CD4-positive, alpha-beta T cell treated with Interleukin-2 at 100 ng/mL for 4 hours (primary cell): Measurements from ENCODE around the gene VKORC1L1.
"Not testable (repeated sequence)": the region's sequence is repeated elsewhere in the genome, so short reads cannot be mapped to it uniquely, and the experiment has no call there.

ENCODE experiments used
- DNase-seq: peaks from one replicate; pipeline ENCODE4 v3.0.0-alpha.2; 2020; ENCODE audit warnings: low spot score

VKORC1L1 gene

DNA sequence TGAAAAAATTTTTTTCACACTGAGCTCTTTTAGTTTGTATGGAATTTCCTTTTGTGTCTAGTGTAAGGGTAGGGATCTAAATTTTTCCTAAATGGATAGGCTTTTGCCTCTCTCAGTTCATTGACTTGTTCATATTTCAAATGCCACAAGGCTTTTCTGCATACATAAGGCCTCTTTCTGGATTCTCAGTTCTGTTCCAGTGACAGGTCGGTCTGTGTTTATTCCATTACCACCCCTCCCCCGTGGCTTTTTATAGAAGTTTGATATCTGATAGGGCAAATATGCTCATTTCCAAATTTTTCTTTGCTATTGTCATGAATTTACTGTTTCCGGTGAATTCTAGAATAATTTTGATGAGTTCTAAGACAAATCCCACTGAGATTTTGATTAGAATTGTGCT lies 12.7 kb downstream of the VKORC1L1 start:
- not testable (repeated sequence) for DNase-seq

DNA sequence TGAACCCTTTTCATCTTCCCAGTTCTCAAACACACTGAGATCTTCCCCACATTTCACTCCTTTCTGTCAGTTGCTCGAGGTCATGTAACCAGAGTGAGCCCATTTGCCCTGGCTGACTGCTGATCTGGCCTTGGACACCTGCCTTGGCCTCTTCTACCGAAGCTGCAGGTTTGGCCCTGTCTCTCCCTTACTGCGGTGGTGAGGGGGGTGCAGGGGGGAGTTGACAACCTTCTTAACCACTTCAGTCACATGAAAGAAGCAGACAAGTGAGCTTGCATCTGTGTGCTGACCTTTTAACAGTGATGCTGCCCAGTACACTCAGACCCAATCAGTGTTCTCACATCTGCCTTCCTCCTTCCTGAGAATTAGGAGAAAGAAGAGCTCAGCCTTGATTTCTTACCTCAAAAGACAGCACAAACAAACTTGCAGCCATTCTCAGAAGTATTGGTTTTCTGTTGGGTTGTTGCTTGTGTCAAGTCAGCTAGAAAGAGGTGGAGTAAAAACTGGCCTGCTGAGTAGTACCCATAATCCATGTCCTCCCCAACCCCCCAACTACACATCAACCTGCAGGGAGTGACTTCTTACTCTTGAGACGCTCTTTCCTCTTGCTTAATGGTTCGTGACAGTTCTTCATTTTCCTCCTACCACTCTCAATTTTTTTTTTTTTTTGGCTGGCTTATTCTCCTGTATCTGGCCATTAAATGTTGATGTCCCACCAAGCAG lies 15.7 kb downstream of the VKORC1L1 start:
- DNase-seq, result not testable (repeated sequence)

DNA sequence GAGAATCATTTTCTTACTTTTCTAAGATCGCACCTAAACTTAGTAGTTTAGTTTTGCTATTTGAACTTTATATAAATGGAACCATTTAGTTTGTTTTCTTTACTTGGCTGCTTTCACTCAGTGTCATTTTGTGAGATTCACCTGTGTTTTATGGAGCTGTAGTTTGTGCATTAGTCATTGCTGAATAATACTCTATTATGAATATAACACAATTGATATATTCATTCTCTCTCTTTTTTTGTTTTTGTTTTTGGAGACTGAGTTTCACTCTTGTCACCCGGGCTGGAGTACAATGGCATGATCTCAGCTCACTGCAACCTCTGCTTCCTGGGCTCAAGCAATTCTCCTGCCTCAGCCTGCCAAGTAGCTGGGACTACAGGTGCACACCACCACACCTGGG lies 16.8 kb downstream of the VKORC1L1 start:
- not testable (repeated sequence) for DNase-seq

DNA sequence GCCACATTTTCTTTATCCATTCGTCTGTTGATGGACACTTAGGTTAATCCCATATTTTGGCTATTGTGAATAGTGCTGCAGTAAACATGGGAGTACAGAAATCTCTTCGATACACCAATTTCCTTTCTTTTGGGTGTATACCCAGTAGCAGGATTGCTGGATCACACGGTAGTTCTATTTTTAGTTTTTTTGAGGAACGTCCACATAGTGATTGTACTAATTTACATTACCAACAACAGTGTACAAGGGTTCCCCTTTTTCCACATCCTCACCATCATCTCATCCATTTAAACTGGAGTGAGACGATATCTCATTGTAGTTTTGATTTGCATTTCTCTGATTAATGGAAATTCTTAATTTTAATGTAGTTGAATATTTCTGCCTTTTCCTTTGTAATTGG lies 19.3 kb downstream of the VKORC1L1 start:
- DNase-seq, result no peak

DNA sequence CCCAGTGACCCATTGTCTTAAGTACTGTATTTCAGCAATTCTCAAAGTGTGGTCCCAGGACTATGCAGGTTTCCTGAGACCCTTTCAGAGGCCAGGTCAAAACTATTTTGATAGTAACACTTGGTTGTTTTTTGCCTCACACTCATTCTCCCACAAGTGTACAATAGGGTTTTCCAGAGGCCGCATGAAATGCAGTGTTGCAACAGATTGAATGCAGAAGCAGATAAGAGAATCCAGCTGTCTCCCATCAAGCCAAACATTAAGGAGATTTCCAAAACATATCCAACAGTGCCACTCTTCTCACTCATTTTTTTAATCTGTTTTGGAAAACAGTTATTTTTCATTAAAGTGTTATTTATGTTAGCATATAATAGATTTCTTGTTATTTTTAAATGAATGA lies 20.0 kb downstream of the VKORC1L1 start:
- DNase-seq, result no peak

DNA sequence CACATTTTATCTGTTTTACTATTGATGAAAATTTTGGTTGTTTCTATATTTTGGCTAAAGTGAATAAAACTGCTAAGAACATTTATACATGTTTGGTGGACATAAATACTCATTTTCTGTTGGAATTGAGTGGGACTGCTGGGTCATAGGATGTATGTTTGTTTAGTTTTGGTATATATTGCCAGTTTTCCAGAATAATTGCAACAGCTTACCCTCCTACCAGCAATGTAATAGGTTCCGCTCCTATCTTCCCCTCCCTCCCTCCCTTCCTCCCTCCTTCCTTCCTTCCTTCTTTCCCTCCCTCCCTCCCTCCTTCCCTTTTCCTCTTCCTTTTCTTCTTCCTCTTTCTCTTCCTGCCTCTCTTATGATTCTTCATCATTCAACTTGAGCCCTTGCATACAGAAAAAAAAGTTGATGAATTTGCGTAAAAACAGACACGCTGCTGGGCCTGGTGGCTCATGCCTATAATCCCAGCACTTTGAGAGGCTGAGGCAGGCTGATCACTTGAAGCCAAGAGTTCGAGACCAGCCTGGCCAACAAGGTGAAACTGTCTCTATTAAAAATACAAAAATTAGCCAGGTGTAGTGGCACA lies 23.5 kb downstream of the VKORC1L1 start:
- DNase-seq, result no peak

DNA sequence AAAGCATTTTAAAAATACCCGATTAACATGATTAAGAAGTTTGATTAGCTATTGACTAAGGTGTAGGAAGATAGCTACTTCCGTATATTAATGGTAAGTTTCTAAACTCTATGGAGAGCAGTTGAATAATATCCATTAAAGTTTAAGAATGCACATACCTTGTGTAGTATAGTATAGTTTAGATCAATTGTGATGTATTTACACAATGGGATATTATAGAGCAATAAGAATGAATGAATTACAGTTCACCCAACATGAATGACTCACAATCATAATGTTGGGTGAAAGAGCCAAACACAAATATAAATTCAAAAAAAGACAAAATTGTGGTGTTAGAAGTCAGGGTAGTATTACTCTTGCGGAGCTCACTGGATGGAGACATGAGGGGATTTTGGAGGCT lies 24.4 kb downstream of the VKORC1L1 start:
- DNase-seq, result not testable (repeated sequence)

DNA sequence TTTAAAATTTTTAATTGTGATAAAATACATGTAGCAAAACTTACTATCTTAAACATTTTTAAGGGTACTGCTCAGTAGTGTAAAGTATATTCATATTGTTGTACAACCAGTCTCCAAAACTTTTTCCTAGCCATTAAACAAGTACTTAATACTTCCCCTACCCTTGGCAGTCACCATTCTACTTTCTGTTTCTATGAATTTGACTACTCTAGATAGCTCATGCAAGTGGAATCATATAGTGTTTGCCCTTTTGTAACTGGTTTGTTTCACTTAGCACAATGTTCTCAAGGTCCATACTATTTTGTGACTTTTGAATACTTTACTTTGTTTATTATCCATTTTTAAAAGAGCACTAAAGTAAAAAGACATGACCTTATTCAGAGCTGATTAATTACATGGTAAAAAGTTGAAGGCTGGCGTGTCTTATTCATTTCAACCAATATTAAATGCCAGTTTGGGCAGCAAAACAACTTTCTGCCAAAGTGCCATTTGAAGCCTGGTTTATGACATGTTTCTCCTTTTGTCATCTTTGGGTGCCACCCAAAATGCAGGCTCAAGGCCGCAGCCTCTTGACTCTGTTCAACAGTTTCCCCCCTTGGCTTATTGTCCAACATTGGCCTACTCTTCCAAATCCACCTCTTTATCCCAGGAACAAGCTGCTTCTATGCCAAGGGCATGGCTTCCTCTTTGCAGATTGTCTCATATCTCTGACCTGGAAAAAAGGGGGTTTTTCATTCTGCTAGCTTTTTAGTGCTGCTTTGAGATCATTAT lies 26.0 kb downstream of the VKORC1L1 start:
- DNase-seq, result not testable (repeated sequence)

DNA sequence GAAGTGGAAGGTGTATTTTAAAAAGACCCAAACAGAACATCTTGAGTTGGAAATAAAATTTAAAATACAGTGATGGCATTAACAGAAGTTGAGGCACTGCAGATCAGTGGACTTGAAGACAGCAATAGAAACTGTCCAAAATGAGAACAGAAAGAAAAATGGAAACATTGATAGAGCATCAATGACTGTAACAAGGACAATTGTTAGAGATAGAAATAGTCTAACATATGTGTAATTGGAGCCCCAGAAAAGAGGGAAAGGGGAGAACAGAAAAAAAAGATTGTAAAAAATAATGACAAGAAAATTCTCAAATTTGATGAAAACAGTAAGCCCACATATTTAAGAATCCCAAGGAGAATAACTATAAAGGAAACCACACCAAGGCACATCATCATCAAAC lies 29.4 kb downstream of the VKORC1L1 start:
- no peak for DNase-seq

DNA sequence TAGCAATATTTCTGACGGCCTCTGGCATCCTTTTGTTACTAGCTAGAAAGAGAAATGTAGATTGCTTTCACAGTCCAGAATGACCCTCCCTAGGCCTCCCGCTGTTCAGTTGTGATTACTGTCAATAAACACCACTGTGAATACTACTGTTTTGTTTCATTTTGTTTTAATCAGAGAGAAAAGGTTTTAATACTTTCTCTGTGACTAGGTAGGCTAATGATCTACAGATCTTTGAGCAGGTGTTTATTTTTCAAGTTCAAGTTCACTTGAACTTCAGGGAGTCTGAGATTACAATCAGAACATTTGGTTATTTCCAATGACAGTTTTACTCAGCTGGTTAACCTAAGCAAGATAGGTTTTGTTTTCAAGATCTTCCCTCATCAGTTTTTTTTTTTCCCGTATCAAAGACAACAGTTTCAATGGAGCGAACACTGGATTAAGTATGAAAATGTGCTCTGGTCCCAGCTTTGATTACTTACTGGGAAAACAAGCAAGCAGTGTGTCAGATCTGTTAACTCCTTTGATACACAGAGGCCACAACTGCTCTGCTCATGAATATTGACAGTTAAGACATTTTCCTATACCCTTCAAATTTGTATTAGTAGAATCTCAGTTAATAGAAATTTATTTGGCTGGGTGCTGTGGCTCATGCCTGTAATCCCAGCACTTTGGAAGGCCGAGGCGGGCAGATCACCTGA lies 34.8 kb downstream of the VKORC1L1 start:
- no peak for DNase-seq

DNA sequence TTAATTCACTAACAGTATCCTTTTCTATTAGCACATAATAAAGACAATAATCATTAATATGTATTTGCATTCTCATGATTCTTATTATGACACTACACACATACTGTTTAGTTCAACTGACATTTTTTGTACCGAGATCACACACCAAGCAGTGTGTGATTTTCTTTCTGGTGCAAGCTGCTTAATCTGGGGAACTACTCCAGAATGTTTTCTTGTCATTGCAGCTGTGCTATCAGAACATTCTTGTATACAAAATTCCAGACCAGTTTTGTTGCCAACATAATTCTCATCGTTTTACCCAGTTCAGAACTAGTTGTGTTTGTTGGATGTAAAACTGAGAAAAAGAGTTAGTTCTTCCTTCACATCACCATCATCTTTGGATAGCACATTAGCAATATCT lies 37.4 kb downstream of the VKORC1L1 start:
- DNase-seq, result no peak

DNA sequence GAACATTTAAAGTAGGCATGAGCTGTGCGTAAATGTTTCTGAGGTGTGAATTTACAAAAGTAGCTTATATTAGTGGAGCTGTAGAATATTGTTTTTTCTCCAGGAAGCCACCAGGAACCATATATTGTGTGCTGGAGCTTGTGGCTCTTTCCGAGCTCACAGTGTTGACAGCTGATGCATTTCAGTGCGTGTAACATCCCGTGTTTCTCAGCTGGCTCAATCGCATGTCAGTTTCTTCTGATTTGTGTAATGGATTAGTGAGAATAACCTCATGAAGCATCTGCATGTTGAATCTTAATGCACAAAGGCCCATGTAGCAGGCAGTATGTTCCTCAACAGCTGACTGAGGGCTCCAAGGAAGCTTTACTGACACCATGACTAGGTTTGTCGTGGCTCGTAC lies 39.4 kb downstream of the VKORC1L1 start:
- no peak for DNase-seq

DNA sequence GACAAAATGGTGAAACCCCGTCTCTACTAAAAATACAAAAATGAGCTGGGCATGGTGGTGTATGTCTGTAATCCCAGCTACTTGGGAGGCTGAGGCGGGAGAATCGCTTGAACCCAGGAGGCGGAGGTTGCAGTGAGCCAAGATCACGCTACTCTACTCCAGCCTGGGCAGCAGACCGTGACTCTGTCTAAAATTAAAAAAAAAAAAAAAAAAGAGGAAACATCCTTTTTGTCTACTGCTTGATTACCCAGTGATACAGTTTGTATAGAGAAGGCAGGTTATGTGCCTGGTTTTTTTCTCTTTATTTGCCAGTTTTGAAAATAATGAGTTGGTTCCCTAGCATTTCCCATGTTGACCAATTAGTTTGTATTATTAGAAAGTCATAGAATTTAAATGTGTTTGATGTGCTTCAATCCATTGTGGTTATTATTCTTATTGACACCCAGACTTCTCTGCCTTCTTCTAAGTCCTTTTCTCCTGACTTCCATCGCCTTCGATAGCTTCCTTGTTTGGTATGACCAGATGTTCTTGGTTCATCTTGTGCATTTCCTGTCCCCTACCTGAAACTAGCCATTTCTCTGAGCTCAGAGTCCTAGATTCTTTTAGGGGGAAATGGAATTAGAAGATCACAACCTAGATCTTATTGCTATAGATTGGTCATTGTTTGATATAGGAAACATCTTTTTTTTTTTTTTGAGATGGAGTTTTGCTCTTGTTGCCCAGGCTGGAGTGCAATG lies 43.2 kb downstream of the VKORC1L1 start:
- no peak for DNase-seq

DNA sequence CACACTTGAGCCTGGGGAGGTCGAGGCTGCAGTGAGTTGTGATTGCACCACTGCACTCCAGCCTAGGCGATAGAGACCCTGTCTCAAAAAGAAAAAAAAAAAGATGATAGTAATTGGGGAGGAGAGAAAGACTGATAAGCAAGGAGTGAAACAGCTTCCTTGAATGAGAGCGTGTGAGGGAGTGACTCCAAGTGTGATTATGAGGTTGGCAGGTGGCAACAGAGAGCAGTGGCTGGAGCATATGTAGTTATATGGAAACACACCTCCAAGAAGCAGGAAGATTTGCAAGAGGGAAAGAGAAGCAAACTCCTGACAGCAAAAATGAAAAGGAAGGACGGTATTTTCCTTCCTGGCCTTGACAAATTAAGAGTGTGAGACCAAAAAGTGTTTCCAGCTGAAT lies 50.4 kb downstream of the VKORC1L1 start:
- DNase-seq, result no peak

DNA sequence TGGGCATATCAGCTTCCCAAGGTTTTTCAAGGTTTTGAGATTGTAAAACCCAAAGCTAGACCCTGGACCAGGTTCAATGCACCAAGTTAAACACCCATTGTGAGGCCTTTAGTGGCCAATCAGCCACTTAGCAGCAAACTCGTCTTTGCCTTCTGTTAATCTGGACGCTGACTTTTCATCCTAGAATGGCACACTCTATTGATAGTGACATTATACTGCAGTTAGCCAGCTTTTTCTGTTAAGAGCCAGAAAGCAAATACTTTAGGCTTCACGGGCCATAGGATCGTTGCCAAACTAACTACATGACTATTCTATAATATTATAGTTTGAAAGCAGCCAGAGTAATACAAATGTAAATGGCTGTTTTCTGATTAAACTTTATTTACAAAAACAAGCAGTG lies 51.3 kb downstream of the VKORC1L1 start:
- no peak for DNase-seq

DNA sequence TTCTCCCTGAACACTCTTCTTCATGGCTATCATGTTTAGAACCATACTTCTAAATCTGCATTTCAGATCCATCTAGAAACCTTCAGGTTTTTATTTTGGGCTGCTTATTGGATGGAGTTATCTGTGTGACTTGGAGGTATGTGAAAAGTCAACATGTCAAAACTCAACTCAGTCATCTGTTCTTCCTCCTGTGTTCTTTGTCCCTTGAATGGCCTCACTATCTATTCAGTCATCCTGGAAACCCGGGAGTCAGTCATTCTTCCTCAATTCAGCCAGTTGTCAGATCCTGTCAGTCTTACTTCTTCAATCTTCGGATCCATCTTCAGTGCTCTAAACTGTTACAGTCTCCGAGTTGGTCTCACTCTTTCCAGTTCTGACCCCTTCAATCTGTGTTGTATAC lies 52.2 kb downstream of the VKORC1L1 start:
- no peak for DNase-seq

DNA sequence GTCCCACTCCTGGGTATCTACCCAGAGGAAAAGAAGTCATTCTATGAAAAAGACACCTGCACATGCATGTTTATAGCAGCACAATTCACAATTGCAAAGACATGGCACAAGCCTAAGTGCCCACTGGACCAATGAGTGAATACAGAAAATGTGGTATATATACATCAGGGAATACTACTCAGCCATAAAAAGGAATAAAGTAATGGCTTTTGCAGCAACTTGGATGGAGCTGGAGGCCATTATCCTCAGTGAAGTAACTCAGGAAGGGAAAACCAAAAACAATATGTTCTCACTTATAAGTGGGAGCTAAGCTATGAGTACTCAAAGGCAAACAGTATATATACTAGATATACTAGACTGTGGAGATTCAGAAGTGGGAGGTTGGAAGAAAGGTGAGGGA lies 53.7 kb downstream of the VKORC1L1 start:
- no peak for DNase-seq

DNA sequence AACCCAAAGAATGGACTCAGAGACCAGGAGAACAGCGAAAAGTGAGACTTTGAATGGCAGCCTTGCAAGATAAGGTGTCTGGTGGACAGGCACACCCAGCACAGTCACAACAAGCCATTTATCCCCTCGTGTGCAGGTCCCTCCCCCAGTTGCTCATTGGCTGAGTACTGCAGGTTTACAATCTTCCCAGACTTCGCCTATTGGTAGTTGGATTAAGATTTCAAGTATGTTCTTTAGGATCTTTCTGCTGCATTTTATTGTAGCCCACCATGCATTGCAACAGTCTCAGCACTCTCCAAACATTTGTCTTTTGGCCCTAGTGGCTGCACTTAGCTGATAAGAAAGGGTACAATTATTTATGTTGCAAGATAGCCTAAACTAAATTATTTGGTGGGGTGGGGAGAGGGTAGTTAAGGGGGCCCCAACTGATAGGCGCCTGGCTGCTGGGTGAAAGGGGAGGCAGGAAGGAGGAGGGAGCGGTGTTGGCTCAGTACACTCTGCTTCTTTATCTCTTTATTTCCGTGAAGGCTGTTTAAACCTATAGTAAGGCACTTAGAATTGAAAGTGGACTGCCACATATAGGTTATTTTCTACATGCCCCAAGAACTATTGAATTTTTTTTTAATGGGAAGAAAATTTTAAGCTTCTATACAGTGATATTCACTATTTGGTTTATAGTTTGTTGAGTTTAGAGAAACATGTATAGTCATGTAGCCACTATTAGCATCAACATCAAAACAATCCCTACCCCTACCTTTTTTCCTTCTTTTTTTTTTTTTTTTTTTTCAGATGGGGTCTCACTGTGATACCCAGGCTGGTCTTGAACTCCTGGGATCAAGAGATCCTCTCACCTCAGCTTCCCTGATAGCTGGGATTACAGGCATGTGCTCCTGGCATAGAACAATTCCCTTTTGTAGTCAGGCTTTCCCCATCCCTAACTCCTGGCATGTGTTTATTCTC lies 54.9 kb downstream of the VKORC1L1 start:
- DNase-seq, result no peak

DNA sequence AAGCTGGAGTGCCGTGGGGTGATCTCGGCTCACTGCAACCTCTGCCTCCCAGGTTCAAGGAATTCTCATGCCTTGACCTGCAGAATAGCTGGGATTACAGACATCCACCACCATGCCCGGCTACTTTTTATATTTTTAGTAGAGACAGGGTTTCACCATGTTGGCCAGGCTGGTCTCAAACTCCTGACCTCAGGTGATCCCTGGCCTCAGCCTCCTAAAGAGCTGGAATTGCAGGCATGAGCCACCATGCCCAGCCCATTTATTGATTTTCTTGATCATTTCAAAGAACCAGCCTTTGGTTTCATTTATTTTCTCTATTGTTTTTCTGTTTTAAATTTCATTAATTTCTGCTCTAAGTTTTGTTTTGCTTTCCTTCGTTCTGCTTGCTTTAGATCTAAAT lies 58.8 kb downstream of the VKORC1L1 start:
- no peak for DNase-seq

DNA sequence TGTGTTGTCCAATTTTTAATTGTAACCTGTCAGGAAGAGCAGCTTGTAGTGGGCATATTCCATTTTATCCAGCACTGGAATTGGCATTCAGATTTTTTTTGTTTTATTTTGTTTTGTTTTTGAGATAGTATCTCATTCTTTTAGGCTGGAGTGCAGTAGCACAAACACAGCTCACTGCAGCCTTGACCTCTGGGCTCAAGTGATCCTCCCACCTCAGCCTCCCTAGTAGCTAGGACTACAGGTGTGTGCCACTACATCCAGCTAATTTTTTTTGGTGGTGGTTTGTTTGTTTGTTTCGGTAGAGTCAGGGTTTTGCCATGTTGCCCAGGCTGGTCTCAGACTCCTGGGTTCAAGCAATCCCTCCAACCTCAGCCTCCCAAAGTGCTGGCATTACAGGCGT lies 64.4 kb downstream of the VKORC1L1 start:
- DNase-seq, result no peak
